Mucosa of gallbladder (tissue), 1 donor: ENCODE results near the gene ULK4. TPM values are rescaled to one million over a fixed set of nuclear protein-coding genes. Genes with fewer than 3 reads are reported as not detected.
"Not testable (repeated sequence)": the region's sequence is repeated elsewhere in the genome, so short reads cannot be mapped to it uniquely, and the experiment has no call there.

Source experiments
- DNase-seq: peaks from one replicate; pipeline ENCODE4 v3.0.0-alpha.2; 2020; ENCODE audit warnings: low spot score
- total RNA-seq: library from RNA; stranded (reverse); gene quantifications from one replicate; pipeline ENCODE4 v1.2.1, GENCODE V29; 2021
- donor health status: DM: no; HTN: no; CAD: no.

ULK4 gene
- total RNA-seq, 1 donor from 2014 or later = 9.8 TPM

- no peak for DNase-seq
Measured at GRCh38 chr3:41503998-41504623, 457.8 kb downstream of the ULK4 start.

- no peak for DNase-seq
Measured at GRCh38 chr3:41502481-41502880, 459.4 kb downstream of the ULK4 start.

GRCh38 chr3:41502023-41502422, 459.9 kb downstream of the ULK4 start:
- no peak for DNase-seq

GRCh38 chr3:41498847-41499246, 463.1 kb downstream of the ULK4 start:
- DNase-seq = no peak

GRCh38 chr3:41490360-41490759, 471.5 kb downstream of the ULK4 start:
- DNase-seq = no peak

- no peak for DNase-seq
Measured at GRCh38 chr3:41489231-41489630, 472.7 kb downstream of the ULK4 start.

GRCh38 chr3:41488501-41488900, 473.4 kb downstream of the ULK4 start:
- DNase-seq = no peak

GRCh38 chr3:41485484-41485883, 476.4 kb downstream of the ULK4 start:
- DNase-seq = no peak

GRCh38 chr3:41482134-41482533, 479.8 kb downstream of the ULK4 start:
- no peak for DNase-seq

- no peak for DNase-seq
Measured at GRCh38 chr3:41478278-41478677, 483.6 kb downstream of the ULK4 start.

- no peak for DNase-seq
Measured at GRCh38 chr3:41477399-41478014, 484.4 kb downstream of the ULK4 start.

GRCh38 chr3:41469083-41469482, 492.8 kb downstream of the ULK4 start:
- DNase-seq = no peak

- no peak for DNase-seq
Measured at GRCh38 chr3:41467481-41467880, 494.4 kb downstream of the ULK4 start.

GRCh38 chr3:41464858-41465257, 497.0 kb downstream of the ULK4 start:
- no peak for DNase-seq

GRCh38 chr3:41464401-41464800, 497.5 kb downstream of the ULK4 start:
- DNase-seq = no peak

- DNase-seq = no peak
Measured at GRCh38 chr3:41462103-41462691, 499.7 kb downstream of the ULK4 start.

- no peak for DNase-seq
Measured at GRCh38 chr3:41460736-41461135, 501.2 kb downstream of the ULK4 start.

GRCh38 chr3:41457176-41457575, 504.7 kb downstream of the ULK4 start:
- DNase-seq = no peak

GRCh38 chr3:41456162-41456561, 505.7 kb downstream of the ULK4 start:
- DNase-seq = no peak

- DNase-seq = not testable (repeated sequence)
Measured at GRCh38 chr3:41453618-41454017, 508.3 kb downstream of the ULK4 start.

- DNase-seq = no peak
Measured at GRCh38 chr3:41450416-41451231, 511.3 kb downstream of the ULK4 start.

- DNase-seq = no peak
Measured at GRCh38 chr3:41448396-41448795, 513.5 kb downstream of the ULK4 start.

GRCh38 chr3:41447701-41448100, 514.2 kb downstream of the ULK4 start:
- no peak for DNase-seq
